ENCODE data around the gene ETF1.

ETF1 gene

DNA sequence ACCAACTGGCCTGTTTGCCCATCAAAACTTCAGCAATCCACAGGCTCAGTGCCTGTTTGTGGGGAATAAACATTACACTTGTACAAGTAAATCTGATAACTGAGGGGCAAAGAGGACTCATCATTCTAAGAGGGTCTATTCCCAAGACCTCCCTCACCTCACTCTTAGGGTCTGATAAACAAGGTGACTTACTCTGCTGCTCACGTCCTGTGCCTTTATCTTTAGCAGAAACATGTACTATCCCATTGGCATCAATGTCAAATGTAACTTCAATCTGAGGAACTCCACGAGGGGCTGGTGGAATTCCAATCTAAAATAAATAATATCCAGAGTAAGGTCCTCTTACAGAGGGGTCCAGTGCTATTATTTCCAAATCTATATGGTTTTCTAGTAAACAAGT lies 14.6 kb upstream of the ETF1 start:
- Histone ChIP-seq H3K27me3 (ENCODE audit: control insufficient read depth, insufficient read depth, low read length) (no peaks in the 10 kb centered on the region), H3K4me3 (ENCODE audit: low read depth, low read length) (no peak overlapping the region), H3K4me1 (ENCODE audit: control insufficient read depth, insufficient read depth, low read length) (no peaks in the 10 kb centered on the region), H3K9ac (ENCODE audit: low read depth, low read length) (no peak overlapping the region), H3K36me3 (ENCODE audit: control insufficient read depth, insufficient read depth, low read length) (peaks cover 63% of the 10 kb centered on the region), H3K9me3 (ENCODE audit: control insufficient read depth, insufficient read depth, low read length) (no peaks in the 10 kb centered on the region)

GRCh38 chr5:138554143-138554542 lies 11.1 kb upstream of the ETF1 start:
- Histone ChIP-seq H3K4me3 (ENCODE audit: low read depth, low read length) (no peak overlapping the region), H3K27me3 (ENCODE audit: control insufficient read depth, insufficient read depth, low read length) (no peaks in the 10 kb centered on the region), H3K4me1 (ENCODE audit: control insufficient read depth, insufficient read depth, low read length) (no peaks in the 10 kb centered on the region), H3K9ac (ENCODE audit: low read depth, low read length) (no peak overlapping the region), H3K9me3 (ENCODE audit: control insufficient read depth, insufficient read depth, low read length) (no peaks in the 10 kb centered on the region), H3K36me3 (ENCODE audit: control insufficient read depth, insufficient read depth, low read length) (peaks cover 40% of the 10 kb centered on the region)

DNA sequence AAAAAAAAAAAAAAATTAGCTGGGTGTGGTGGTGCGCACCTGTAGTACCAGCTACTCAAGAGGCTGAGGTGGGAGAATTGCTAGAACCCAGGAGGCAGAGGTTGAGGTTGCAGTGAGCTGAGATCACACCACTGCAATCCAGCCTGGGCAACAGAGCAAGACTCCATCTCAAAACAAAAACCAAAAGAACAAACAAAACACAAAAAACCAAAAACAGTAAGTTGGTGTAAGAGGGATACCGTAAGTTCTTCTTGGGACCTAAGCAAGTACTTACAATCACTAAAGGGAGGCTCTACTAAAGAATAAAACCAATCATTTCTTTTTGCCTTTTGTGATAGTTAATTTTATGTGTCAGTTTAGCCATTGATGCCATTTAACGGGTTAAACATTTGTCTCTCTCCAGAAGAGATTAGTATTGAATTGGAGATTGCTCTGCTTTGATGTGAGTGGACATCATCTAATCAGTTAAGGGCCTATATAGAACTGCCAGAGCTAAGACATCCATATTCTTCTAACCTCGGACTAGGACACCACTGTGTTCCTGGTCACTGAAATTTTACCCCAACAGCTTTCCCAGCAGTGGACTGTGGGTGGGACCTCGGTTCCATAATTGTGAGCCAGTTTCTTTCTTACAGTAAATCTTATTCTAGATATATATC lies 10.5 kb upstream of the ETF1 start:
- Histone ChIP-seq H3K27me3 (ENCODE audit: control insufficient read depth, insufficient read depth, low read length) (no peaks in the 10 kb centered on the region), H3K4me1 (ENCODE audit: control insufficient read depth, insufficient read depth, low read length) (no peaks in the 10 kb centered on the region), H3K9ac (ENCODE audit: low read depth, low read length) (no peak overlapping the region), H3K36me3 (ENCODE audit: control insufficient read depth, insufficient read depth, low read length) (peaks cover 38% of the 10 kb centered on the region), H3K9me3 (ENCODE audit: control insufficient read depth, insufficient read depth, low read length) (no peaks in the 10 kb centered on the region), H3K4me3 (ENCODE audit: low read depth, low read length) (no peak overlapping the region)

GRCh38 chr5:138552657-138553056 lies 9.6 kb upstream of the ETF1 start:
- H3K36me3 ChIP-seq (ENCODE audit: control insufficient read depth, insufficient read depth, low read length): peaks cover 30% of the 10 kb centered on the region
- H3K27me3 ChIP-seq (ENCODE audit: control insufficient read depth, insufficient read depth, low read length): no peaks in the 10 kb centered on the region
- H3K9me3 ChIP-seq (ENCODE audit: control insufficient read depth, insufficient read depth, low read length): no peaks in the 10 kb centered on the region
- no peak overlapping the region for H3K9ac ChIP-seq (ENCODE audit: low read depth, low read length)
- no peak overlapping the region for H3K4me3 ChIP-seq (ENCODE audit: low read depth, low read length)
- no peaks in the 10 kb centered on the region for H3K4me1 ChIP-seq (ENCODE audit: control insufficient read depth, insufficient read depth, low read length)

- Histone ChIP-seq H3K4me1 (ENCODE audit: control insufficient read depth, insufficient read depth, low read length) (peaks cover 3% of the 10 kb centered on the region), H3K4me3 (ENCODE audit: low read depth, low read length) (no peak overlapping the region), H3K9me3 (ENCODE audit: control insufficient read depth, insufficient read depth, low read length) (no peaks in the 10 kb centered on the region), H3K36me3 (ENCODE audit: control insufficient read depth, insufficient read depth, low read length) (peaks cover 1% of the 10 kb centered on the region), H3K27me3 (ENCODE audit: control insufficient read depth, insufficient read depth, low read length) (no peaks in the 10 kb centered on the region), H3K9ac (ENCODE audit: low read depth, low read length) (no peak overlapping the region)
Observed at GRCh38 chr5:138549414-138549813, 6.4 kb upstream of the ETF1 start.

DNA sequence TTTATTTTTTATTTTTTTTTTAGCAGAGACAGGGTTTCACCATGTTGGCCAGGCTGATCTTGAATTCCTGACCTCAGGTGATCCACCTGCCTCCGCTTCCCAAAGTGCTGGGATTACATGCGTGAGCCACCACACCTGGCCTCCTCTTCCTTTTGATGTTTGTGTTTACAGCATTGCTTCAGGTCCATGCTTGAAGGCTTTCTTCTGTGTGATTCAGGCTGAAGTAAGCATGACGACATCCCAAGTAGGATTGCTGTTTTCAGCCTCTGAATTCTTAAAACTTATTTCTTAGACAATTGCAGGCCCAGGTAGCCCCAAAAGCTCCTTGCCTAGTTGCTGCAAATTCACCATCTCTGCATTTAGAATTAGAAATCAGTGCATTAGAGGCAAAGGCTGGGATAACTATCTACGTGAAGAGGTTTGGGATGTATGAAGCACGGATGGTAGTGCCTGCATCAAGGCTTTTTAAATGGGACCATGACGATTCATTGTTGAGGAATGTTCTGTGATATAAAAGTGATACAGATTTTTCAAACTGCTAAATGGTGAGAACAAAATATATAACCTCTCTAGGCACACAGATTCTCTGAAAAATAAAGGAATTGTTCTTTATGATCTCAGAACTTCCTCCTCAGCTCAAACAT lies 3.0 kb upstream of the ETF1 start:
- H3K9me3 ChIP-seq (ENCODE audit: control insufficient read depth, insufficient read depth, low read length): no peaks in the 10 kb centered on the region

GRCh38 chr5:138544181-138545134 lies 1.4 kb upstream of the ETF1 start:
- Histone ChIP-seq H3K9ac (ENCODE audit: low read depth, low read length) (peak overlapping the region; percentile 90), H3K36me3 (ENCODE audit: control insufficient read depth, insufficient read depth, low read length) (peaks cover under 1% of the 10 kb centered on the region), H3K9me3 (ENCODE audit: control insufficient read depth, insufficient read depth, low read length) (no peaks in the 10 kb centered on the region), H3K4me1 (ENCODE audit: control insufficient read depth, insufficient read depth, low read length) (peaks cover 8% of the 10 kb centered on the region), H3K4me3 (ENCODE audit: low read depth, low read length) (peak overlapping the region; percentile 78), H3K27me3 (ENCODE audit: control insufficient read depth, insufficient read depth, low read length) (no peaks in the 10 kb centered on the region)

More for the DNA sequence above, 3.0 kb upstream of the ETF1 start:
- H3K4me3 ChIP-seq (ENCODE audit: low read depth, low read length): peak overlapping the region; percentile 24
- H3K27me3 ChIP-seq (ENCODE audit: control insufficient read depth, insufficient read depth, low read length): no peaks in the 10 kb centered on the region
- H3K4me1 ChIP-seq (ENCODE audit: control insufficient read depth, insufficient read depth, low read length): peaks cover 4% of the 10 kb centered on the region
- H3K9ac ChIP-seq (ENCODE audit: low read depth, low read length): no peak overlapping the region
- H3K36me3 ChIP-seq (ENCODE audit: control insufficient read depth, insufficient read depth, low read length): no peaks in the 10 kb centered on the region

DNA sequence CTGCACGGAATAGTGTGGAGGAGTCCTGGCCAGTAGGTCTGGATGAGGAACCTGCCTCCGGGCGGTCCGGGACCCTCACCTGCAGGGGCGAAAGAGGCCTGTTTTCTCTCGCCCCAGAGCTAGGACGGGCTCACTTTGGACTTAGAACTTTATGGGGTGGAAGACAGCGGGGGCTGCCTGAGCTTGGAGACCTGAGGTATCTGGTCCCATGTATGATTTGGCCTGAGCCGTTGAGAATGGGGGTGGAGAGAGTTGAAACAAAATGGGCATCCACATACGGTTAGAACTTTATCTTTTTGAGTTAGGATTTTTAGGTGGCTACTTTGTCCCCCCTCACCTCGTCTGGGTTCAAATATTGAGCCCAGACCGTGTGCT lies 681 bp upstream of the ETF1 start:
- H3K4me1 ChIP-seq (ENCODE audit: control insufficient read depth, insufficient read depth, low read length): peaks cover 8% of the 10 kb centered on the region

DNA sequence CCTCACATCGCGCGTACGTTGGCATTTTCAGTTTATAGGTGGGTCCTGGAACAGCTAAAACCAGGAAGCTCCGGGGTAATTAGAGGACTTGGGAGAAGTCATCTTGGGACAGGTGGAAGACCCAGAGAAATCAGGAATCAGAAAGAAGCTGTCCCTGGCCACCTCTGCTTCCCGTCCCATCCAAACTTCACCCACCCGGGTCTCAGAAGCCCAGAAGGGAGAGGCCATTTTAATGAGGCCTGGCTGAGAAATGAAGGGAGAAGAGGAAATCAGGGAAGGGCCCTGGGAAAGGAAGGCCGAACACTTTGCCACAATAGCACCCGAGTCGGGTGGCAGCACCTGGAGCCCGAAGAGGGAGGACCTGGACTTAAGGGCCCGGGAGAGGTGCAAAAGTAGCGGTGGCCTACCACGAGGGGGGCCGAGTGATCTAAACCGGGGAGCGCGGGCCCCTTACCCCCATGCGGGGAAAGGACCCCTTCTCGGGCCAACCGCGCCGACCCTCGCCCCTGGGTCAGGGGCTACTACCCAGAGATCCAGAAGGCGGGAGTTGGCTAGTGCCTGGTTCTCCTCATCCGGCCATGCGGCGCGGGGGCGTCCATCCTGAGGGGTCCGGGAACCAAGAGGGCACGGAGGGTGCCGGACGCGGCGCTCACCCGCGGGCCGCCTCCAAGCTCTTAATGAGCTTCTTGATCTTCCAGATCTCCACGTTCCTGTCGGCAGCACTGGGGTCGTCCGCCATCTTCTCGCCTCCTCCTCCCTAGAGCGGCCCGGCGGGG lies 668 bp downstream of the ETF1 start:
- peak overlapping the region; percentile 75 for H3K4me3 ChIP-seq (ENCODE audit: low read depth, low read length)
- H3K36me3 ChIP-seq (ENCODE audit: control insufficient read depth, insufficient read depth, low read length): peaks cover 3% of the 10 kb centered on the region
- H3K9ac ChIP-seq (ENCODE audit: low read depth, low read length): peak overlapping the region; percentile 96
- H3K27me3 ChIP-seq (ENCODE audit: control insufficient read depth, insufficient read depth, low read length): no peaks in the 10 kb centered on the region
- no peaks in the 10 kb centered on the region for H3K9me3 ChIP-seq (ENCODE audit: control insufficient read depth, insufficient read depth, low read length)
- H3K4me1 ChIP-seq (ENCODE audit: control insufficient read depth, insufficient read depth, low read length): peaks cover 8% of the 10 kb centered on the region

More for the DNA sequence above, 681 bp upstream of the ETF1 start:
- no peaks in the 10 kb centered on the region for H3K27me3 ChIP-seq (ENCODE audit: control insufficient read depth, insufficient read depth, low read length)
- H3K9me3 ChIP-seq (ENCODE audit: control insufficient read depth, insufficient read depth, low read length): no peaks in the 10 kb centered on the region
- peak overlapping the region; percentile 90 for H3K9ac ChIP-seq (ENCODE audit: low read depth, low read length)
- peak overlapping the region; percentile 78 for H3K4me3 ChIP-seq (ENCODE audit: low read depth, low read length)
- H3K36me3 ChIP-seq (ENCODE audit: control insufficient read depth, insufficient read depth, low read length): peaks cover 3% of the 10 kb centered on the region

DNA sequence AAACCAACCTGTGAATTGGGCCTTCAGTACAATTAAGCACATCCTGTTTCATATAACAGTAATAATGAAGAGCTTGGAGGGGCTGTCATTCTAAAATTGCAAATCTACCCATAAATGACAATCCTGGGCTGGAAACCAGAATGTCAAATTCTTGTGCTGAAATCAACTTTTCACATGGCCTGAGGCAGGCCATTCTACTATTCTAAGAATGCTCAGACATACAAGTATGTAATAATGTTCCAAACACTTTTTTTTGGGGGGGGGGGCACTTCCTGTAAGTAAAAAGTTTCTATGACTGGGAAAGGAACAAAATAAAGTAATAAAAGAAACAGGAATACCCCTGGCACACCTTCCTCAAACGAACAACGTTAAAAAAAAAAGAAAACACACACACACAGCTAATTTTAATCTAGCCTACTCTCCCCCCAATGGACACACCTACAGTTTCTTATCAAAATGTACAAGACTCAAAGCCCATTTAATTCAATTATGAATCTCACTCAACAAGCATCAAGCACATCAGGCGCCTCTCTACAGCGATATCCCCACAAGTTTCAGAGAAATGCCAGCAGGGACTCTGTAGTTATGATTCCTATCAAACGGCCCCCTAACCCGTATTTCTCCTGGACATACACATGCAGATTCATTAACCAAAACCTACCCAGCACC lies 1.4 kb downstream of the ETF1 start:
- peak overlapping the region; percentile 75 for H3K4me3 ChIP-seq (ENCODE audit: low read depth, low read length)
- H3K27me3 ChIP-seq (ENCODE audit: control insufficient read depth, insufficient read depth, low read length): no peaks in the 10 kb centered on the region
- H3K9ac ChIP-seq (ENCODE audit: low read depth, low read length): peak overlapping the region; percentile 96
- H3K9me3 ChIP-seq (ENCODE audit: control insufficient read depth, insufficient read depth, low read length): no peaks in the 10 kb centered on the region
- peaks cover 3% of the 10 kb centered on the region for H3K36me3 ChIP-seq (ENCODE audit: control insufficient read depth, insufficient read depth, low read length)
- peaks cover 8% of the 10 kb centered on the region for H3K4me1 ChIP-seq (ENCODE audit: control insufficient read depth, insufficient read depth, low read length)

DNA sequence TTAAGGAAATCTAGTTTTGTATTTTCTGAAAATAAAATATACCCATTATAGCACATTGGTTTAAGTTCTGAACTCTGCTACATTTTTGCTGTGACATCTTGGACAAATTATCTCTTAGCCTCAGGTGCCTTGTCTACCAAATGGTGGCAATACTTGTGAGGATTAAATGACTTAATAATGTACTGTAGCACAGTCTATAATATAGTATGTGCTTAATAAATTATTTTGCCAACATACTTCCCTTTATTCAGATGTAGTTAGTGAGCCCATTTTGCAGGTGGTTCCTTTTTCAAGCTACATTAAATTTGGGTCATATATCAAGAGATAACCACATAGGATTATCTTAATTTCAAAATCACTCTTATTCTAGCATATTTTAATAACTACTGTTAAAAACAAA lies 3.2 kb downstream of the ETF1 start:
- Histone ChIP-seq H3K4me1 (ENCODE audit: control insufficient read depth, insufficient read depth, low read length) (peaks cover 5% of the 10 kb centered on the region), H3K9me3 (ENCODE audit: control insufficient read depth, insufficient read depth, low read length) (no peaks in the 10 kb centered on the region), H3K9ac (ENCODE audit: low read depth, low read length) (no peak overlapping the region), H3K36me3 (ENCODE audit: control insufficient read depth, insufficient read depth, low read length) (peaks cover 3% of the 10 kb centered on the region), H3K27me3 (ENCODE audit: control insufficient read depth, insufficient read depth, low read length) (no peaks in the 10 kb centered on the region), H3K4me3 (ENCODE audit: low read depth, low read length) (no peak overlapping the region)
